ENCODE measurements around the gene HMCN2.

DNA sequence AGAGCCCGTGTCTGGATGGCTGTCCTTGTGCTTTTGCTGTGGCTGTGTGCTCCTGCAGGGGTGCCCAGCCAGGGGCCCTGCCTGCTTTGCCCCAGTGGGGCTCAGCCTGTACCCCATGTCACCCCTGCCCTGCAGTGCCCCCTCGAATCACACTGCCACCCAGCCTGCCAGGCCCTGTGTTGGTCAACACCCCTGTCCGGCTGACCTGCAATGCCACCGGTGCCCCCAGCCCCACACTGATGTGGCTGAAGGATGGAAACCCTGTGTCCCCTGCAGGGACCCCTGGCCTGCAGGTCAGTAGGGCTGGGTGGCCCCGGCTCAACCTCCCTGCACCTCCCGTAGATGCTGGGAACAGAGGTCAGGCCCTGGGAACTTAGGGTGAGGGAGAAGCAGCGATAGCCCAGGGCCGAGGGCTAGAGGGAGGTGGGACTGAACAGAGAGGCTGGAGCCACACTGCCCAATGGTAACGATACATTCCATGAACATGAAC lies 96.4 kb downstream of the HMCN2 start:
- TF ChIP-seq ZNF274 (IDR thresholded peaks at IDR 0.05; ENCODE audit: low read depth, low read length) (no peak), YY1 (IDR thresholded peaks at IDR 0.05; ENCODE audit: insufficient read depth, insufficient read length) (no peak), SUZ12 (IDR thresholded peaks at IDR 0.05; ENCODE audit: extremely low read depth, insufficient read depth, insufficient read length) (no peak)
